HG03342 (cell line): ENCODE measurements around the gene CRYAB.
"Not testable (repeated sequence)": the region's sequence is repeated elsewhere in the genome, so short reads cannot be mapped to it uniquely, and the experiment has no call there.

Experiments used
- ATAC-seq: cut with Tn5 transposase; IDR thresholded peaks from one replicate; pipeline ENCODE4 v1.9.1; 2021; ENCODE audit warnings: mild to moderate bottlenecking, moderate library complexity; ENCODE audit not compliant: unreplicated experiment

The CRYAB gene

GRCh38 chr11:111910676-111911562 lies 651 bp downstream of the CRYAB start:
- no peak for ATAC-seq

GRCh38 chr11:111909378-111909777 lies 2.2 kb downstream of the CRYAB start:
- ATAC-seq, result no peak

- ATAC-seq, result no peak
Measured at GRCh38 chr11:111908639-111909305, 2.8 kb downstream of the CRYAB start.

- no peak for ATAC-seq
Measured at GRCh38 chr11:111906680-111907079, 4.9 kb downstream of the CRYAB start.

GRCh38 chr11:111905411-111905810 lies 6.2 kb downstream of the CRYAB start:
- no peak for ATAC-seq

- no peak for ATAC-seq
Measured at GRCh38 chr11:111886844-111887243, 24.7 kb downstream of the CRYAB start.

- ATAC-seq, result no peak
Measured at GRCh38 chr11:111886032-111886431, 25.5 kb downstream of the CRYAB start.

GRCh38 chr11:111885053-111885452 lies 26.5 kb downstream of the CRYAB start:
- not testable (repeated sequence) for ATAC-seq

- no peak for ATAC-seq
Measured at GRCh38 chr11:111882202-111882601, 29.4 kb downstream of the CRYAB start.

GRCh38 chr11:111879637-111879960 lies 32.0 kb downstream of the CRYAB start:
- peak; percentile 6 for ATAC-seq

- peak; percentile 88 for ATAC-seq
Measured at GRCh38 chr11:111878849-111879636, 32.5 kb downstream of the CRYAB start, which contains the start of the genes CFAP68 and FDXACB1. TSS of gene CFAP68 (plus strand) at chr11:111879541. CDS start at chr11:111879561, 20 bp downstream. TSS of gene FDXACB1 (minus strand) at chr11:111879165. CDS start at chr11:111879132, 33 bp downstream.

- ATAC-seq, result peak; percentile 12
Measured at GRCh38 chr11:111878385-111878848, 33.2 kb downstream of the CRYAB start.

- no peak for ATAC-seq
Measured at GRCh38 chr11:111871693-111872161, 39.8 kb downstream of the CRYAB start.

GRCh38 chr11:111870886-111871692 lies 40.5 kb downstream of the CRYAB start, which contains the start of gene ALG9:
TSS of gene ALG9 (minus strand) at chr11:111871581. CDS start at chr11:111871482, 99 bp downstream.
- ATAC-seq, result peak; percentile 80

GRCh38 chr11:111870522-111870885 lies 41.1 kb downstream of the CRYAB start:
- peak; percentile 13 for ATAC-seq

GRCh38 chr11:111870113-111870512 lies 41.5 kb downstream of the CRYAB start:
- ATAC-seq, result no peak

GRCh38 chr11:111860257-111860656 lies 51.3 kb downstream of the CRYAB start:
- ATAC-seq, result no peak
